Bronchial epithelial cell (primary cell): ENCODE data around the gene PKDCC. TPM values are rescaled to one million over a fixed set of nuclear protein-coding genes. Genes with fewer than 3 reads are reported as not detected.

Source experiments
- DNase-seq: peaks from one replicate; pipeline ENCODE4 v3.0.0-alpha.2; 2010; ENCODE audit warnings: low read depth
- FAIRE-seq: peaks from 2 replicates; lab custom pipeline; 2011; peaks lifted over from hg19 to GRCh38; lab: Jason Lieb, UNC
- H3K27me3 ChIP-seq: 2 replicates; pipeline ENCODE4 v1.5.1; 2011; ENCODE audit warnings: low read length; ENCODE audit not compliant: control insufficient read depth, insufficient read depth
- H3K36me3 ChIP-seq: 2 replicates; pipeline ENCODE4 v1.5.1; 2011; ENCODE audit warnings: low read length; ENCODE audit not compliant: control insufficient read depth, insufficient read depth
- H3K4me3 ChIP-seq: 2 replicates; pipeline ENCODE4 v1.5.1; 2011; ENCODE audit warnings: mild to moderate bottlenecking, low read depth, low read length, control low read depth
- CTCF ChIP-seq: IDR thresholded peaks from 2 replicates; pipeline ENCODE4 v1.5.1; 2011; ENCODE audit warnings: mild to moderate bottlenecking, moderate library complexity, low read length, control low read depth, inconsistent platforms; ENCODE audit not compliant: insufficient read depth, severe bottlenecking
- total RNA-seq: library from RNA; depleted of rRNA; stranded (reverse); fragments of >200 nt; gene quantifications from 2 replicates; pipeline ENCODE4 v1.2.1, GENCODE V29; 2014

The PKDCC gene
- total RNA-seq, 1 donor from 2014 or later = 0.79 TPM

GRCh38 chr2:42049221-42050009 lies 1.6 kb downstream of the PKDCC start:
- Histone ChIP-seq H3K27me3 (peaks cover 24% of the 10 kb centered on the region), H3K4me3 (no peak overlapping the region), H3K36me3 (no peaks in the 10 kb centered on the region)
- no peak for TF ChIP-seq CTCF
- DNase-seq (no peak), FAIRE-seq (peak; percentile 50)

- no peak overlapping the region for H3K4me3 ChIP-seq
- no peaks in the 10 kb centered on the region for H3K36me3 ChIP-seq
- H3K27me3 ChIP-seq = peaks cover 24% of the 10 kb centered on the region
- FAIRE-seq (no peak), DNase-seq (no peak)
- no peak for TF ChIP-seq CTCF
Measured at GRCh38 chr2:42050010-42050702, 2.3 kb downstream of the PKDCC start.

- TF ChIP-seq CTCF = no peak
- H3K27me3 ChIP-seq = peaks cover 24% of the 10 kb centered on the region
- DNase-seq (no peak), FAIRE-seq (no peak)
- no peaks in the 10 kb centered on the region for H3K36me3 ChIP-seq
- no peak overlapping the region for H3K4me3 ChIP-seq
Measured at GRCh38 chr2:42050703-42051542, 3.1 kb downstream of the PKDCC start.

- peaks cover 21% of the 10 kb centered on the region for H3K27me3 ChIP-seq
- TF ChIP-seq CTCF = no peak
- no peak for DNase-seq
- no peaks in the 10 kb centered on the region for H3K36me3 ChIP-seq
- H3K4me3 ChIP-seq = no peak overlapping the region
- no peak for FAIRE-seq
Measured at GRCh38 chr2:42051543-42052235, 3.9 kb downstream of the PKDCC start.

GRCh38 chr2:42052702-42053481 lies 5.1 kb downstream of the PKDCC start:
- FAIRE-seq = no peak
- no peak overlapping the region for H3K4me3 ChIP-seq
- TF ChIP-seq CTCF = no peak

More at GRCh38 chr2:42052702-42053481, 5.1 kb downstream of the PKDCC start:
- no peak for DNase-seq
- Histone ChIP-seq H3K27me3 (peaks cover 16% of the 10 kb centered on the region), H3K36me3 (no peaks in the 10 kb centered on the region)
